Measurements from ENCODE around the gene MYL3.

The MYL3 gene

GRCh38 chr3:46874430-46874829 lies 11.2 kb upstream of the MYL3 start:
- TF ChIP-seq CTCF (IDR thresholded peaks at IDR 0.05; ENCODE audit: low read depth, low read length), result no peak
- Histone ChIP-seq H3K4me3 (ENCODE audit: low read depth, low read length) (no peak overlapping the region), H3K27ac (no peak overlapping the region), H3K27me3 (ENCODE audit: insufficient read depth, low read depth, severe bottlenecking) (no peaks in the 10 kb centered on the region), H3K36me3 (no peaks in the 10 kb centered on the region), H3K9me3 (ENCODE audit: severe bottlenecking) (no peaks in the 10 kb centered on the region)
- no peak for DNase-seq

- no peak for TF ChIP-seq CTCF (IDR thresholded peaks at IDR 0.05; ENCODE audit: low read depth, low read length)
- no peak for DNase-seq
- no peak overlapping the region for H3K27ac ChIP-seq
- no peaks in the 10 kb centered on the region for H3K9me3 ChIP-seq (ENCODE audit: severe bottlenecking)
- H3K36me3 ChIP-seq, result no peaks in the 10 kb centered on the region
- no peaks in the 10 kb centered on the region for H3K27me3 ChIP-seq (ENCODE audit: insufficient read depth, low read depth, severe bottlenecking)
- no peak overlapping the region for H3K4me3 ChIP-seq (ENCODE audit: low read depth, low read length)
Measured at GRCh38 chr3:46873521-46873920, 10.3 kb upstream of the MYL3 start.

- H3K27me3 ChIP-seq (ENCODE audit: insufficient read depth, low read depth, severe bottlenecking), result no peaks in the 10 kb centered on the region
- no peak for DNase-seq
Measured at GRCh38 chr3:46871222-46871621, 8.0 kb upstream of the MYL3 start.

GRCh38 chr3:46870651-46871050 lies 7.4 kb upstream of the MYL3 start:
- no peak for TF ChIP-seq CTCF (IDR thresholded peaks at IDR 0.05; ENCODE audit: low read depth, low read length)
- Histone ChIP-seq H3K36me3 (no peaks in the 10 kb centered on the region), H3K9me3 (ENCODE audit: severe bottlenecking) (no peaks in the 10 kb centered on the region), H3K4me3 (ENCODE audit: low read depth, low read length) (no peak overlapping the region), H3K27me3 (ENCODE audit: insufficient read depth, low read depth, severe bottlenecking) (no peaks in the 10 kb centered on the region), H3K27ac (no peak overlapping the region)
- DNase-seq, result no peak

More at GRCh38 chr3:46871222-46871621, 8.0 kb upstream of the MYL3 start:
- TF ChIP-seq CTCF (IDR thresholded peaks at IDR 0.05; ENCODE audit: low read depth, low read length), result no peak
- Histone ChIP-seq H3K36me3 (no peaks in the 10 kb centered on the region), H3K9me3 (ENCODE audit: severe bottlenecking) (no peaks in the 10 kb centered on the region), H3K4me3 (ENCODE audit: low read depth, low read length) (no peak overlapping the region), H3K27ac (no peak overlapping the region)

GRCh38 chr3:46869440-46869839 lies 6.2 kb upstream of the MYL3 start:
- no peak overlapping the region for H3K4me3 ChIP-seq (ENCODE audit: low read depth, low read length)
- no peaks in the 10 kb centered on the region for H3K27me3 ChIP-seq (ENCODE audit: insufficient read depth, low read depth, severe bottlenecking)
- H3K27ac ChIP-seq, result no peak overlapping the region
- no peaks in the 10 kb centered on the region for H3K9me3 ChIP-seq (ENCODE audit: severe bottlenecking)
- no peak for DNase-seq
- no peak for TF ChIP-seq CTCF (IDR thresholded peaks at IDR 0.05; ENCODE audit: low read depth, low read length)
- H3K36me3 ChIP-seq, result no peaks in the 10 kb centered on the region

- no peaks in the 10 kb centered on the region for H3K27me3 ChIP-seq (ENCODE audit: insufficient read depth, low read depth, severe bottlenecking)
- no peak for TF ChIP-seq CTCF (IDR thresholded peaks at IDR 0.05; ENCODE audit: low read depth, low read length)
Measured at GRCh38 chr3:46868948-46869347, 5.7 kb upstream of the MYL3 start.

More at GRCh38 chr3:46868948-46869347, 5.7 kb upstream of the MYL3 start:
- Histone ChIP-seq H3K27ac (no peak overlapping the region), H3K9me3 (ENCODE audit: severe bottlenecking) (no peaks in the 10 kb centered on the region), H3K4me3 (ENCODE audit: low read depth, low read length) (no peak overlapping the region), H3K36me3 (no peaks in the 10 kb centered on the region)
- no peak for DNase-seq

Measured in WERI-Rb-1 (cell line).